Activated naive CD4-positive, alpha-beta T cell treated with Interleukin-2 at 50 U/mL for 16 hours (primary cell): ENCODE data around the gene ARHGAP30.
"Not testable (repeated sequence)": the region's sequence is repeated elsewhere in the genome, so short reads cannot be mapped to it uniquely, and the experiment has no call there.

Experiments used
- DNase-seq: peaks from one replicate; pipeline ENCODE4 v3.0.0-alpha.2; 2020

Gene ARHGAP30

DNA sequence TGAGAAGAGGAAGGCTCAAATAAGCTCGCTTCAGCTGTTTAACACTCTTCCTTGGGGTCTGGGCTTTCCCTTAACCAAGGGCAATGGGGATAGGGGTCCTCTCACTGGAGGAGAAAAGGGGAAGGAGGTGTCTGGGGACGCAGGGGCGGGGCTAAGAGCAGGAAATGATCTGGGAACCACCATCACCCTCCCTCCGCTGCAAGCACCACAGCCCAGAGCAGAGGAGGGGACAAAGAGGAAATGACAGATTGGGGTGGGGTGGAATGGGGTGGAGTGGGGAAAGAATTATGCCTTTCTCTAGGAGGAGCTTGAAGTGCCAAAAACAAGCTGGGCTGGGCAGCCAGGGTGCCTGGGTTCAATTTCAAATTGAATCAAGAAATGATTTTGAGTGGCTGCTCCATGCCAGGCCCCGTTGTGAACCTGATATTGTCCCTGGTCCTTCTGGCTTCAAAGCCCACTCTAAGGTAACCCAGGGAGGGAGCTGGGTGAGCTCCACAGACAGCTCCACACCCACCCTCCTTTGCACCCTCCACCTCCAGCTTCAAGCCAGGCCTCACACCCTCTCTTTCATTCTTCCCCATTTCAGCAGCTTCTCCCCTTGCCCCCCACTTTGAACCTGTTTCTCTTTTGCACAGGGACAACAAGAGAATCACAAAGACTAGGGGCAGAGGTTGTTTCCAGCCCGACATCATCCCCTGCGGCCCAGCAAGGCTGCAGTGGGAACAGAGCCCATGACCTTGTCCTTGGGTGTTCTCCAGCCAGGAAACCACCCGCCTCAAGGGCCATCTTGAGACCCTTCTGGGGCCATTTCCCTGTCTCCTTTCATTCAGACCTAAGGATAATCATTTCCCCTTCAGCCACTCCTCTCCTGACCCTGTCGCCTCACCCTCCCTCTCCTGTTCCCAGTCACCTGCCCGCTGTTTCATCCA is 1.1 kb downstream of the ARHGAP30 start:
- DNase-seq: peak; percentile 78

DNA sequence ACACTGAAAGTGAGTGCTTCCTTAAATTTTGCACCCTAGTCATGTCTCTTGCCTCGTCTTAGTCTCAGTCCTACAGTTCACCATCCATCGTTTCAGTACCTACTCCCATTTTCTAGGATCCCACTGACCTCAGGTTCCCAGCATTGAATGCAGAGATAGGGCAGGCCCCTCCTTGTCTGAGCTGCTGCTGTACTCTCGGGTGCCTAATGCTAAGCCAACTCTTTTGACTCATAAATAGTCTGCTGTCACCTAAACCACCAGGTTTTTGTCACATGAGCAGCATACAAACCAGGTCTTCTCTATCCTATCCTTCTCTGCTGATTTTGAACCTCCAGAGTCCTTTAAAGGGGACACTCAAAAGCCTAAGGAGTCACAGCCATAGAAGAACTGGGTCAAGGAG is 3.0 kb downstream of the ARHGAP30 start:
- peak; percentile 39 for DNase-seq

DNA sequence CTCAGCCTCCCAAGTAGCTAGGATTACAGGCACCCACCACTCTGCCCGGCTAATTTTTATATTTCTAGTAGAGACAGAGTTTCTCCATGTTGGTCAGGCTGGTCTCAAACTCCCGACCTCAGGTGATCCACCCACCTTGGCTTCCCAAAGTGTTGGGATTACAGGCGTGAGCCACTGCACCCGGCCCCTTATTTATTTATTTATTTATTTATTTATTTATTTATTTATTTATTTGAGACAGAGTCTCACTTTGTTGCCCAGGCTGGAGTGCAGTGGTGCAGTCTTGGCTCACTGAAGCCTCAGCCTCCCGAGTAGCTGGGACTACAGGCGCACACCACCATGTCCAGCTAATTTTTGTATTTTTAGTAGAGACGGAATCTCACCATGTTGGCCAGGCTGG is 4.0 kb downstream of the ARHGAP30 start:
- DNase-seq: not testable (repeated sequence)

DNA sequence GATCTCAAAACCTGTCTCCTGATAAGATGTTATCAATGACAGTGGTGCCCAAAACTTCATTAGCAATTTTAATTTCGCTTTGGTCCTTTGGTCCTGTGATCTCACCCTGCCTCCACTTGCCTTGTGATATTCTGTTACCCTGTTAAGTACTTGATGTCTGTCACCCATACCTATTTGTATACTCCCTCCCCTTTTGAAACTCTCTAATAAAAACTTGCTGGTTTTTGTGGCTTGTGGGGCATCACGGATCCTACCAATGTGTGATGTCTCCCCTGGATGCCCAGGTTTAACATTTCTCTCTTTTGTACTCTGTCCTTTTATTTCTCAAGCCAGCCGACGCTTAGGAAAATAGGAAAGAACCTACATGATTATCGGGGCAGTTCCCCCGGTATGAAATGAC is 5.8 kb downstream of the ARHGAP30 start:
- not testable (repeated sequence) for DNase-seq

DNA sequence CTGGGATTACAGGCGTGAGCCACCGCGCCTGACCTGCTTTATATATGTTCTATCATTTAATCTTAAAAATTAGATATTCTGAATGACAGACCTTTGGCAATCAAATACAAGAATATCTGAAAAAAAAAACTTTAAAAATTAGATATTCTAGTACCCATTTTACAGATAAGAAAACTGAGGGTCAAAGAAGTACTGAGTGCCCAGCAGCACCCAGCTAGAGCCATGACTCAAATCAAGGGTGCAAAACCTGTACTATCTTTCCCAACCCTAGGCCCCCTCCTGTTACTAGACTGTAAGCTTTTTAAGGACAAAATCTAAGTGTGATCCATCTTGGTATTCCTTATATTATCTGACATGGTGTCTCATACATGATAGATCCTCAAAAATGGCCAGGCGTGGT is 8.3 kb downstream of the ARHGAP30 start:
- DNase-seq: no peak

DNA sequence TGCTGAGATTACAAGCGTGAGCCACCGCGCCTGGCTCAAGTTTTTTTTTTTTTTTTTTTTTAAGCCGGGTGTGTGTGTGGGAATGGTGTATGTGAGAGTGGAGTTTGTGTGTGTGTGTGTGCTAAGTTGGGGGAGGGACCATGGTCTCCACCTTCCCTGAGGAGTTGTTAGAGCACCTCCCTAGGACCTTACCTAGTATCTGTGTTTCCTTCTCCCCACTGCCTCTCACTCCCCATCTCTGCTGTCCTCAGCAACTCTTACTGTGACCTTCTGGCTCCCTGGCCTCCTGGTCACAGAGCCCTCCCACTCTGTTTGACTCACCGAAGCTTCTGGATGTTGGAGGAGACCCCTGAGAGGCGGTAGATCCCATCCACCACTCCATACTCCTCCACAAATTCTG is 10.4 kb downstream of the ARHGAP30 start:
- no peak for DNase-seq

DNA sequence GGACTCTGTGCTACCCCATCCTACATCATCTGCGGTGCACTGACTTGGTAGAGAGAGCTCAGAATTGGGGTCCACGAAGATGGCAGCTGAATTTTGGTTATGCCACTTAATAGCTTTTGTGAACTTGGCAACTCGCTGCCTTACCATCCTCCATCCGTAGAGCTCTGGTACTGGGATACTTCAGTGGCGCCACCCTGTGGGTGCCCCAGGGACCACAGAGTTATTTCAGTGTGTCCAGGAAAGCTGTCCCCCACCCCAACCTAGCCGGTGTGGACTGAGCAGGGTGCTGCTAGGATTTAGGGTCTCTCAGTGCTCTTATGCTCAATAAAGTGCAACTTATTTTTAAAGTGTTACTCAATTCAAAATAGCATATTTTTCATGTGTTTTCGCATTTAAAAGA is 14.9 kb downstream of the ARHGAP30 start:
- DNase-seq: no peak

DNA sequence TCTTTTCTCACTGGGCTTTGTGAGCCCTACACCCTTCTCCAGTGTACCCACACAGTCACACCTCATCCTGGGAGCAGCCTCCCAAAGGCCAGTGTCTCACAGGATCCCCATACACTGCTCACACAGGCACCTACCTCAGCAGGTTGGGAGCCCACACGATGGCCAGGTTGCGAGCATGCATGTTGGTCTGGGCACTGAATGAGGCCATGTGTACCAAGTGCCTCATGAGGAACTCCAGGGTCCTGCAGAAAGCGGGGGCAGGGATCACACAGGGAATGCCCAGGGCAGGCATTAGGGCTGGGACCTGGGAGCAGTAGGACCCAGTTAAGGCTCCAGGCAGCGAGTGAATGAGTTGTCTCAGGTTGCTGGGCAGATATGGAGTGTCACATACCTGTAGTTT is 15.5 kb downstream of the ARHGAP30 start:
- DNase-seq: no peak

DNA sequence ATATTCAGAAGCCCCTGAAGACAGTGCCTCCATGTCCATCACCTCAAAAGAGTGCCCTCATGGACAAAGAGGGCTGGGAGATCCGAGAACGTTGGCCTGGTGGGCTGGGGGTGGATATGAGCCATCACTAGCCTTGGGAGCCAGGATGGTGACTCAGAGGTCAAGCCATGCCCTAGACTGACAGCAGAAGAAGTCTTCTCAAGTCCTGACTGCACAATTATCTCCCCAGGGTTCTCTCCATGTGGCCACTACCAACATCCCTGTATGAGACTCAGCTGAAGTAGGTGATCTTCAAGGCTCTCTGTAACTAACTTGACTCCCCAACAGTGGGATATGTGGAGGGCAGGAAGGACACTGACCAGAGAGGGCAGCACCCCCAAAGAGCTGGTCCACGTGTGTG is 16.8 kb downstream of the ARHGAP30 start:
- DNase-seq: no peak

DNA sequence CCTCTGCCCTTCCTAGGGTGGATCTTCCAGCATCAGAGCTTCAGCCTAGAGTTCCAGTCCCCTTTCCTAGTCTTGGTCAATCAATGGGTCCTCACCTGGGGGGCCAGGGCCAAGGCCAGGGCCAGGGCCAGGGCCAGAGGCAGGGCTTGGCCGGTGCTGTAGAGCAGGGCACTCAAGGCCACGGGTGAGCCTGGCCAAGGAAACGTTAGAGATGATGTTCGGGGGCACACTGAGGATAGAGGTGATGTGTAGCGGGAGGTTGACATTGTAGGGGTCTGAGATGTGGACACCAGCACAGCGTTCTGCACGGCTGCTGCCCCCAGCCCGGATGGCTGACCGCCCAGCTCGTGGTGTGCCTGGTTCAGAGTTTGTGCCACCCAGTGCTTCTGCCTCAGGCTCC is 18.5 kb downstream of the ARHGAP30 start:
- no peak for DNase-seq

DNA sequence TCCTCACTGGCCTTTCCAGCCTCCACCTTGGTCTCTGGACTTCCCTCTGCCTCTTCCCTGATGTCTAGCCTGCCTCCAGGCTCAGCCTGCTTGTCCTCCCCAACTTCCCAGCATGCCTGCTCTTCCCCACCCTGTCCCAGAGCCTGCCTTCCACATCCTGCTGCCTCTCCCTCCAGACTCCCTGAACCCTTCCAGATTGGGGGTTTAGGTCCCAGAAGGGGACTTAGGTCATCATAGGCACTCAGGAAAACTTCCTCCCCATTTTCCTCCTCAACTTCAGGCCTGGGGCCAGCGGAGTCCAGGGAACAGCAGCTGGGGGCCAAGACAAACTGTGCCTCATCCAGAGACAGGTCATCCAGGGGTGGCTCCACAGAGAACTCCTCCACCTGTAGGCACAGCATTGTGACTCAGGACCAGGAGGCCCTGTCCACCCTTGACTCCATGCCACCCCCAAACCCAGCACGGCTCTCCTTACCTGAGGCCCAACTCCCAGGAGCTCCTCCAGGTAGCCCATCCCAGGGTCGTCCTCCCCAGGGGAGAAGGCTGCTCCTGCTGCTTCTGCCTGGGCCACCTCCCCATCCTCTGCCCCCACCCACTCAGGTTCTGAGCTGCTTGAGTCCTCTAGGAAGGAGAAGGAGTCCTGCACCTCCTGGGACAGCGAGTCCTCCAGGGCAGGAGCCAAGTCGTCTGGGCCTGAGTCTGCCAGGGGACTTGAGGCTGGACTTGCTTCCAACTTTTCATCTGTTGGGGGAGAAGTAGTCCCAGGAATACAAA is 20.6 kb downstream of the ARHGAP30 start:
- no peak for DNase-seq

DNA sequence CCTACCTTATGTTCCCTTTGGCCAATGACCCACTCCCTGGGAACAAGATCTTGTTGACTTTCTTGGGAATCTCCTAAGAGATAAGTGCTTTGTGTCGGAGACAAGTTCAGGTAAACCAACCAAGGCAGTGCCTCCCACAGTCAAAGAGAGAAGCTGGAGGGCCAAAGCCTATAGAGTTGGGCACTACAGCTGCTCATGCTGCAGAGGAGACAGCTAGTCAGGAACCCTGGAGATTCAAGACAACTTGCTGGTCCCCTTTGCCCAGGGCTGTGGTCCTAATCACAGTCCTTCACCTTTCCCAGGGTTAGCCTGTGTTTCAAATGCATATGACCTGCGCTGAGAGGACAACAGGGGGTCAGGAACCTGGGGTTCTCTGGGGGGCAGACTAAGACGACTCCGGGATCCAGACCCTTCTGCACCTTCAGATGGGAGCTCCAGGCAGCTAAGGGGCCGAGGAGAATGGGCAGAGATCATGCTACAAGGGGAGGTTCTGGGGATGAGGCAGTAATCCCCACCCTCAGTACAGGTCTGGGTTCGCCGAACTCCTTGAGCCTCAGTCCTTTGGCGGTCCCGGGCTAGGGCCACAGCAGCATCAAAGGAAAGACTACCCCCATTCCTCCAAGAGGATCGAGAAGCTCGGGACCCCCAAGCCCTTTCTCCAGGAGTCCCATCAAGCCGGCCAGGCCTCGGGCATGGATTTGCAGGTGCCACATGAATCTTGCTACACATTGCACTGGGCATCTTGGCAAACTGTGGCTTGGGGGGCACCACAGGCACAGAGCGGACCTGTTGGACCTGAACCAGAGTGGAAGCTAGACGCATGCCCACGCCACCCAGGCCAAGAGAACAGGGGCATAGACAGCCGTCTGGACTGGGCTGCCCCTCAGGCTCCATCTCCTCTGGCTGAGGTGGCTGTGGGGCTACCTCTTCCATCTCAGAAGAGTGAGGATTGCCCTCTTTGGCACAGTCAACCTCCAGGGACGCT is 22.0 kb downstream of the ARHGAP30 start:
- no peak for DNase-seq

DNA sequence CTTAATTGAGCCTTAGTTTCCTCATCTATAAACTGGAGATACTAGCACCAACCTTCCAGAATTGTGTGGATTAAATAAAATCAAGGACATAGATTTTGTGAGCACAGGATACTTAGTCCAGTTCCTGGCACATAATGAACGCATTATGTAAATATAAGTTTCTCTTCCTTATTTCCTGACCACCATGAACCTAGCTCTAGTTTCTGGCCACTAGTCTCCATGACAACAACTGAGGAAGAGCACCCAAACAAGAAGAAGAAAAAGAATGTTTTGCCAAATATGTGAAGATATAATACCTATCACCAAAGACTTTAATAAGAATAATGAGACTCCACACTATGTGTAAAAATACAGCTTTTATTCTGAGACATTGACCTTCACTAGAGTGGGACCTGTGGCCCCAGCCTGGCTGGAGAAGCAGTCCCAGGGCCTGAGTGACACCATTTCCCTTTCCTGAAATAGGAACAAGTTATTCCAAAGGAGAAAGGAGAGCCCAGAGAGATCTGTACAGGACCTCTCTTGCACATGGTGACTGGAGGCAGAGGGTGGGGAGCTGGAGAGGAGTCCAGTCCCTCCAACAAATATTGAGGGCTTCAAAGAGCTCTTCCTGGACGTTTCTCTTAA is 23.0 kb downstream of the ARHGAP30 start:
- no peak for DNase-seq

DNA sequence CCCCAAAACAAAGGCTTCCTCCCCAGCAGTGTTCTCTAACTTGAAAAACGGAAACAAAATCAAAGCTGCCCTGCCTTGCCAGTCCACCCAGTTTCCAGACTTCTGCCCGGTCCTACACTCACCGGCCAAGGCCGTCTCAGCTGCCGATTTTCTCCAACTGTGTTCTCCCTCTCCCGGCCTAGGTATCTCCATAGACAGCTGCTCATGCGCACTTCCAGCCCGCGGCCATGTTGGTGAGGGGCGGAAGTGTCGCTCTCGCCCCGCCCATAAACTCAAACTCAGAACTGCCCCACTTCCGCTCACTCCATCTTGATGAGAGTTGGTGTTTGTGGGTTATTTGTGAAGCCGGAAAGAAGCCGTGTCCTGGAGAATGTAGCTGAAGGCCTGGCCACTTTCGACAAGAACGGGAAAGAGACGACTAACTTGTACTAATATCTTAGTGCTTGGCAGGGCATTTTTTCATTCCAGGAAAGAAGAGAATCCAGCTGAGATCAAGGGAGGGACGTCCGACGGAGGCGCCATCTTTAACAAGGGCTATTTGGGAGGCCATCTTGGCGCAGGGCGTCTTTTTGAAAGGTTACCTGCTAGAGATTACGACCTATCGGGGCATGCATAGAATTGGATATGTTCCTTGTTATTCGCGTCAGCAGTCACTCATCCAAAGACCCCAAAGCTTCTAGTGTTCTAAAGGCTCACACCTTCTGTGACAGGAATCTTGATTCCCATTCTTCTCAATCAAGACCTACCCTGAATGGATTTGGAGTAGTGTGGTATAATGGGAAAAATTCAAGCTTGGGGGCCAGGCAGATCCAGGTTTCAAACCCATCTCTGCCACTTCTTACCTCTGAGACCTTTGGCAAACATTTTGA is 23.7 kb downstream of the ARHGAP30 start, which contains the start of gene USF1:
USF1 (minus strand) TSS at position 242 of the 869 bp plus-strand sequence. CDS start 2,702 bp downstream, outside the sequence.
- DNase-seq: peak; percentile 93

DNA sequence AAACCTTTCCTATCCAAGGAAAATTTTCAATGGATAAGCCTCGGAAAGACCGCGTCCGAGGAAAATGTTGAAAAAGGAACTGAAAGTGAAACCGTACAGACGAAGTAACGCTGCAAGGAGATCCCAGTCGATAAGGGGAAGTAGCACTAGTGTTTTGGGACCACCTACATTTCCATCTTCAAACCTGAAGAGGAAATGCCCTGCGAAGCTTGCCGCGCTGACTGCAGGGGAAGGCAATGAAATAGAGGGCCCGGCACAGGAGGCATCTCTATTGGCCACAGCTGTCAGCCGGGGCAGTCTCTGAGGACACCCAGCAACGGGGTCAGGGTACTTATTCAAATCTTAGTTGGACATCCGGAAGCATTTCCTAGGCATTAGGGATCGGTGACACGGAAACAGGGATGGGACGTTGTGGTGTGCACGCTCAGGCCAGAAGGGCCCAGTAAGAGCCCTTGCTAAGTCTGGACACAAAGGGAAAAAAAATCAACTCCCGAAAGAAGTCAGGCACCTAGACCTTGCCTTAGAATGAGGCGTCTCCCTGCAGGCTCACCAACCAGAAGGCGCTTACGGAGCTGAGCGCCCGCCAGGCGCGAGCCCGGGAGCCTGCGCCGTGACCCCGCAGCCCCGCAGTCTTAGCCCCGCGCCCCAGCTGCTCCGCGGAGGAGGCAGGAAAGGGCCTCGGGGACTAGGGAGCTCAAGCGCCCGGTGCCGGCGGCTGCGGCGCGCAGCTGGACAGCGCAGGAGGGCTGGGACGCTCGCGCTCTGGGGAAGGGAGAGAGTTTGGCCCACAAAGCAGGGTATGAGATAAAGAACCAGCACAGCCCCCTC is 24.6 kb downstream of the ARHGAP30 start:
- peak; percentile 53 for DNase-seq

DNA sequence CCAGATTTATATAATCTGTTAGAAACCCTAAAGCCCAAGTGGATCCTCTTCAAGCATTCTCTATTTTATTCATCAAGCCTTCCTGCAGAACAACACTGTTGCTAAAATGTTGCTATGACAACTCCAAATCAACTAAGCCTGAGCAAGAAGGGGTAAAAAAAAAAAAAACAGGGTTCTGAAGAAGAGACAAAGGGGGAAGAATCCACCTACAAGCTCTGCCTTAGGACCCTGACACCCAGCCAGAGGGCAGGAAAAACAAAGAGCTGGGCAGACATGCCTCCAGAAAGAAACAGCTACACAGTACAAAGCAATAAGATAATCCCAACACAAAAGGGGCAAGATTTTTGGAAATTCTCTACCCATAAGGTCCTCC is 25.2 kb downstream of the ARHGAP30 start:
- no peak for DNase-seq

DNA sequence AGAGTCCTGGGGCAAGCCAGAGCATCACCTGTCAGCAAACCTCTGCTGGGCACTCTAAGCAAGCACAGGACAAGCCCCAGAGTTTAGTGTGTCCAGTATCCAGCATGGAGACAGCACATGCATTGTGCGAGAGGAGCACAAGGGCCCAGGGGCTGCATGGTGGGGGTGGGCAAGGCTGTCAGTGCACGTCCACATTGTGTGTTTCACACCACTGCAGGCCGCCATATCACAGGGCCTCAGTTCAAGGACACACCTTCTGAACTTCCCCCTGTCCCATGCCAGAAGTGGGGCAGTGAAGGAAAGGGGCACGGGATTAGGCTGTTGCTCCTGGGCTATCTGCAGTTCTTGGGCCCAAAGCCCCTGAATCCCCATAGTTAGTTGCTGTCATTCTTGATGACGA is 30.1 kb downstream of the ARHGAP30 start:
- DNase-seq: no peak

DNA sequence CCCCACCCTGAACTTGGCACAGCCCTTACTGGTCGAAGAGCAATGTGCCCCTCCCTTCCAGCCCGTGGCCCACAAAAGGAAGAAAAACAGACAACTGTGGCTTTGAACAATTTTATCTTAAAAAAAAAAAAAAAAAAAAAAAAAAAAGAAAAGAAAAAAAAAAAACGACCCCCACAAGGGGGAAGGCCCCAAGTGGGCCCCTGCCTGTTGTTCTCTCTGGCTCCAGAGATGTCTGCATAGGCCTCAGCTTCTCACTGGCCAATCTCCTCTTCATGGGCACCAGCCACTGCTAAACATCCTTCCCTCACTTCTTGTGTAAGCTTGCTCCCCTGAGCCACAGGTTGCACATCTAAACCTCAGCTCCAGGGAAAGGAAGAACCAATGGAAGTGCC is 30.5 kb downstream of the ARHGAP30 start:
- DNase-seq: no peak

DNA sequence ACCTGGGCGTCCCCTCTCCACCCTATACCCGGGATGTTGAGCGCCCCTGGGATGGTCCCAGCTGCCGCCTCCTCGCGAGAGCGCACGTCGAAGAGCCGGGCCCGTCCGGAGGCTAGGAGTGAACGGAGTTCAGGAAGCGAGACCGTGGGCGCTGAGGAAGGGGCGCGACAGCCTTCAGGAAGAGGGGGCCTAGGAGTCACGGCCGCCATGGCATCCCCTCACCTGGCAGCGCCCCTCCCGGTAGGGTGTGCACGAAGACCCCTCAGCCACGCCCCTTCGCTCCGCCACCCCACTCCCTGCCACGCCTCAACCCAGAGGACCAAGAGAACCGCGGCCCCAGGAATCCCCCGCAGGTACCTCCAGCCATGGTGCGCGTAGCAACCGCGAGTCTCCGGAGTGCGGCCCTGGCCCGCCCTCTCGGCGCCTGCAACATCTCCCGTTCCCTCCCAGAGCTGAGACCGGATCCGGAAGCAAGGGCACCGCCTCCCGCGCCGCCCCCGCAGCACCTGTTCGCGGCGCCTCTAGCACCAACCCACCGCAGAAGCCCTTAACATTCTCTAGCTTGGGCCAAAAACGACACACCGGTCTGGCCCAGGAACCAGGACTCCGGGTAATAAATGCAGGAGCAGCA is 31.1 kb downstream of the ARHGAP30 start, which contains the start of gene TSTD1:
TSTD1 (minus strand) TSS at position 442 of the 631 bp plus-strand sequence; CDS start at position 367, 75 bp downstream.
- peak; percentile 91 for DNase-seq
